Chondrocyte (in vitro differentiated cells): ENCODE data around the gene UROC1. TPM values are rescaled to one million over a fixed set of nuclear protein-coding genes. Genes with fewer than 3 reads are reported as not detected.
A peak's percentile ranks its signal among the peaks of the same experiment; 100 is the strongest.

Experiments
- DNase-seq: peaks from one replicate; pipeline ENCODE4 v3.0.0; 2021; ENCODE audit warnings: mixed read lengths, low spot score
- H3K27ac Mint-ChIP-seq: one replicate; pipeline ENCODE4 v1.8.0; 2021; ENCODE audit warnings: mild to moderate bottlenecking, moderate library complexity, mixed read lengths; ENCODE audit not compliant: unreplicated experiment
- H3K27me3 Mint-ChIP-seq: 2 replicates; pipeline ENCODE4 v1.8.0; 2021; ENCODE audit warnings: low read depth, mixed read lengths
- H3K36me3 Mint-ChIP-seq: 2 replicates; pipeline ENCODE4 v1.8.0; 2021; ENCODE audit warnings: low read depth, mixed read lengths
- H3K4me1 Mint-ChIP-seq: 2 replicates; pipeline ENCODE4 v1.8.0; 2021; ENCODE audit warnings: low read depth, mild to moderate bottlenecking, mixed read lengths
- H3K4me3 Mint-ChIP-seq: one replicate; pipeline ENCODE4 v1.8.0; 2021; ENCODE audit warnings: mild to moderate bottlenecking, moderate library complexity, mixed read lengths; ENCODE audit not compliant: unreplicated experiment
- H3K9me3 Mint-ChIP-seq: 2 replicates; pipeline ENCODE4 v1.8.0; 2021; ENCODE audit warnings: low read depth, mixed read lengths
- CTCF ChIP-seq: fragments of 200-600 bp; sonication (generic); IDR thresholded peaks from 2 replicates; pipeline ENCODE4 v1.5.0; 2021; ENCODE audit warnings: antibody characterized with exemption, mild to moderate bottlenecking, moderate library complexity
- total RNA-seq: library from RNA; stranded (reverse); gene quantifications from 3 replicates; pipeline ENCODE4 v1.2.1, GENCODE V29; 2021

The UROC1 gene
- total RNA-seq, 1 donor from 2014 or later: not detected

- TF ChIP-seq CTCF: no peak
- no peak for DNase-seq
- Mint-ChIP-seq H3K4me3 (no peak overlapping the region), H3K4me1 (no peaks in the 10 kb centered on the region), H3K27me3 (peaks cover 19% of the 10 kb centered on the region), H3K36me3 (peaks cover 3% of the 10 kb centered on the region), H3K27ac (no peak overlapping the region), H3K9me3 (peaks cover 6% of the 10 kb centered on the region)
These were observed 39.3 kb upstream of the UROC1 start for GRCh38 chr3:126556637-126557414.

- no peak for TF ChIP-seq CTCF
- H3K4me1 Mint-ChIP-seq: no peaks in the 10 kb centered on the region
- H3K27ac Mint-ChIP-seq: no peak overlapping the region
- peaks cover 3% of the 10 kb centered on the region for H3K9me3 Mint-ChIP-seq
- H3K27me3 Mint-ChIP-seq: peaks cover 15% of the 10 kb centered on the region
- H3K36me3 Mint-ChIP-seq: no peaks in the 10 kb centered on the region
- peak; percentile 68 for DNase-seq
- no peak overlapping the region for H3K4me3 Mint-ChIP-seq
These were observed 38.4 kb upstream of the UROC1 start for GRCh38 chr3:126555795-126556636.

GRCh38 chr3:126554560-126555525, 37.3 kb upstream of the UROC1 start:
- peak; percentile 82 for DNase-seq
- H3K27me3 Mint-ChIP-seq: peaks cover 9% of the 10 kb centered on the region
- no peaks in the 10 kb centered on the region for H3K36me3 Mint-ChIP-seq
- no peaks in the 10 kb centered on the region for H3K9me3 Mint-ChIP-seq
- H3K4me1 Mint-ChIP-seq: no peaks in the 10 kb centered on the region
- no peak for TF ChIP-seq CTCF
- H3K27ac Mint-ChIP-seq: no peak overlapping the region
- no peak overlapping the region for H3K4me3 Mint-ChIP-seq

DNA sequence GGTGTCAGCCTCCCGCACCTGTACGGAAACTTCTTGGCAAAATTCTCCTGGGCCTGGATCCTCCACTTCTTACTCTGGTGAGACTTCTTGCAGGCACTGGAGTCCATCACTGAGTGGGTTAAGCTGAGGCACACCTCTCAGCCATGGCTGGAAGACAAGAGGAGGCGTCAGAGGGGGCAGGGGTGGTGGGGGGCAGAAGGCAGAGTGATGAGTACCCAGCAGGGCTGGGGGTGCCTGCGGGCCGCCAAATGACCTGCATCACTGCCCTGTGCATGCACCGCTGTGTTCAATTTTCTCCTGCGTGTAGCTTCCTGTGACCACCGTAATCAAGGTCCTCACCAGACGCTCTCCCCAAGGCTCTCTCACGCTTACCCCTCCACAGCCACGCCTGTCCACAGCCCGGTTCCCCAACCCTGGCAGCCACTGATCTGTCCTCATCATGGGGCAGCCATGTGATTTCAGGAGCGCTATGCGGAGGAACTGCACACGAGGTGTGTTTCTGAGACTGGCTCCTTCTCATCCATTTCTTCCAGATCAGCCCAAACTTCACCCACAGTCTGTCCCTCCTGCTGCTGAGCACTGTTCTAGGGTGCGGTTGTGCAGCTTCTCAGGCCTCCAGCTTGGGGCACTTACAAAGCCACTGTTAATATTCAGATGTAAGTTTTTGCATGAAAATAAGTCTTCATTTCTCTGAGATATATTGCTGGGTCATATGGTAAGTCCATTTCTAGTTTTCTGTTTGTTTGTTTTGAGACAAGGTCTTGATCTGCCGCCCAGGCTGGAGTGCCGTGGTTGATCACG, 35.9 kb upstream of the UROC1 start:
- Mint-ChIP-seq H3K4me1 (no peaks in the 10 kb centered on the region), H3K9me3 (no peaks in the 10 kb centered on the region), H3K4me3 (no peak overlapping the region), H3K36me3 (no peaks in the 10 kb centered on the region), H3K27ac (no peak overlapping the region), H3K27me3 (peaks cover 9% of the 10 kb centered on the region)
- DNase-seq: peak; percentile 47
- no peak for TF ChIP-seq CTCF
